ENCODE results near the gene PGM1. TPM values are rescaled to one million over a fixed set of nuclear protein-coding genes. Genes with fewer than 3 reads are reported as not detected.

The PGM1 gene
- polyA plus RNA-seq, 1 donor from 2014 or later, result 24.7 TPM

DNA sequence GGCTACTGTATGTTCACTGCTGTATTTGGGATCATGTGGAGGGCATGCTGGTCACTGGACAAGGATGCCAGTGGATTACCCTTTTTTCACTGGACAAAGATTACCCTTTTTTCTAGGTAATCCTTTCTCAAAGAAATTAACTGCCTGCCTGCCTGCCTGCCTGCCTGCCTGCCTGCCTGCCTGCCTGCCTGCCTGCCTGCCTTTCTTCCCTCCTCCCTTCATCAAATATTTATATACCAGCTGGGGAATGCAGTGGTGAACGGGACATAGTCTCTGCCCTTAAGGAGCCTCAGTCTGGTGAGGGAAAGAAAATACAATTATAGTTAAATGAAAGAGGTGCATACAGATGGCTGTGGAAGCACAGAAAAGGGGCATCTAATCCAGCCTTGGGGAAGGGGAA is 85.0 kb downstream of the PGM1 start:
- Mint-ChIP-seq H3K27me3 (peaks cover 2% of the 10 kb centered on the region), H3K36me3 (peaks cover 5% of the 10 kb centered on the region), H3K27ac (no peak overlapping the region), H3K9me3 (peaks cover 2 to 9% (median 7%) of the 10 kb centered on the region in 3 donors), H3K4me3 (no peak overlapping the region), H3K4me1 (no peaks in the 10 kb centered on the region)

DNA sequence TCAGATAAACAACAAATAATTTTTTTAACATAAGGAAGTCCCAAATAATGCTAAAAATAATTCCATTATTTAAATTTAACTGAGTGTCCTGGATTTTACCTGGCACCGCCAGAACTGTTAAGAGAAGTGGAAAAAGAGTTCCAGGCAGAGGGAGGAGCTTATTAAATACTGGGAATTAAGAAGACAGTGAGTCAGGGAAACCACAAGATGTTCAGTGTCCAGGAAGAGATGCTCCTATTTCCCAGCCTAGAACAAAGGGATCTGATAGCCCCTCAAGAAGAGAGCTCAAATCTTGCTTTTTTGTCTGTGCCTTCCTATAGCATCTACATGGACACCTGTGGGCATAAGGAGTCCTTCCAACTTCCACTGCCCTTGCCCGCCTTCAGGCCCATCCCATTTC is 85.9 kb downstream of the PGM1 start:
- Mint-ChIP-seq H3K27ac (no peak overlapping the region), H3K4me3 (peak overlapping the region in 1 of 4 donors; percentile 52), H3K27me3 (peaks cover 2% of the 10 kb centered on the region), H3K9me3 (peaks cover 2 to 9% (median 7%) of the 10 kb centered on the region in 3 donors), H3K36me3 (peaks cover 5% of the 10 kb centered on the region), H3K4me1 (no peaks in the 10 kb centered on the region)

DNA sequence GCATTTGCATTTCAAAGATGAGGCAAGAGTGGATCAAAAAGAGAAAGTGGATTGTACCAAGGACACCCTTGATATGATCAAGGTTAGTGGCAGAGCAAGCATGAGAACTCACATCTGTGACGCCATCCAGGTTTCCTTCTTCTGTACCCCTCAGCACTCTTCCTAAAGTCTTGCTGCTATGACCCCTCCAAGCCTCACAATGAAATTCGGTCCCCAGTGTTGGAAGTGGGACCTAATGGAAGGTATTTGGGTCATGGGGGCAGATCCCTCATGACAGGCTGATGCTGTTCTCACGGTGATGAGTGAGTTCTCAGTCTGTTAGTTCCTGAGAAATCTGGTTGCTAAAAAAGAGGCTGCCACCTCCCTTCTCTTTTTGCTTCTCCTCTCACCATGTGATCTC is 86.4 kb downstream of the PGM1 start:
- Mint-ChIP-seq H3K27ac (no peak overlapping the region), H3K4me3 (no peak overlapping the region), H3K4me1 (no peaks in the 10 kb centered on the region), H3K36me3 (peaks cover 5% of the 10 kb centered on the region), H3K9me3 (peaks cover 2 to 9% (median 7%) of the 10 kb centered on the region in 3 donors), H3K27me3 (peaks cover 2% of the 10 kb centered on the region)

DNA sequence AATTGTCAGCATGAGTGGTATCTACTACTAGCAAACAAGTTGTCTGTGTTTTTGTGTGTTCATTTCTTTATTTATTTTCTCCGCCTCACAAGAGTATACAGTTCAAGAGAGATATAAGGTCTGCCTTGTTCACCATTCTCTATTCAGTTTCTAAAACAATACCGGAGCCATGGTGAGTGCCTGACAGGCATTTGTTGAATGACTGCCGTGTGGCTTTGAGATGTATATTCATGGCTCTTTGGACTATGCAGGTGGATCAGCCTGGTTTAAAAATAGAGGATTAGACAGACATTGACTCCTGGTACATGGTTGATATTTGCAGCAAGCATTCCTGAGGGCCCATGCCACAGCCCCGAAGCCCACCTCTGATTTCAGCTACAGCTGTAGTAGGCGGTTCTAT is 89.7 kb downstream of the PGM1 start:
- Mint-ChIP-seq H3K27ac (no peak overlapping the region), H3K36me3 (peaks cover 5% of the 10 kb centered on the region), H3K9me3 (peaks cover 2 to 9% (median 4%) of the 10 kb centered on the region in 3 donors)

DNA sequence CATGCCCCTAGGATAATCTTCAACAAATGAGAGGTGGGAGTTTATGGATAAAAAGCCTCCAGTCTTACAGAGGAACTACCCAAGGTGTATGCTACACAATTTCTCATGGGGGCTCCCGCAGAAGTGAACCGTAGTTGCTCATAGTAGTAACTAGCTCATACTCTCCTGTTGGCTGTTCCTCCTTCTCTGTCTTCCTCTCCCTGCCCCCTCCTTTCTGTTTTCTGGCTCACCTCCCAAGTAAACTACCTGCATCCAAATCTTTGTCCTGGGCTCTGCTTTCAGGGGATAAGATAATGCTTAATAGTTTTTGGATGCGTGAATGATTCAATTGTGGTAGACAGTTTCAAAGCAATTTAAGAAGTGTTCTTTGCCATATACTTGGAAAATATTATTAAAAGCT is 90.5 kb downstream of the PGM1 start:
- Mint-ChIP-seq H3K4me1 (no peaks in the 10 kb centered on the region), H3K36me3 (peaks cover 5% of the 10 kb centered on the region), H3K27me3 (no peaks in the 10 kb centered on the region), H3K27ac (no peak overlapping the region), H3K4me3 (no peak overlapping the region), H3K9me3 (peaks cover 2 to 9% (median 2%) of the 10 kb centered on the region in 3 donors)

More for the DNA sequence above, 89.7 kb downstream of the PGM1 start:
- no peaks in the 10 kb centered on the region for H3K27me3 Mint-ChIP-seq
- no peaks in the 10 kb centered on the region for H3K4me1 Mint-ChIP-seq
- H3K4me3 Mint-ChIP-seq, result no peak overlapping the region

DNA sequence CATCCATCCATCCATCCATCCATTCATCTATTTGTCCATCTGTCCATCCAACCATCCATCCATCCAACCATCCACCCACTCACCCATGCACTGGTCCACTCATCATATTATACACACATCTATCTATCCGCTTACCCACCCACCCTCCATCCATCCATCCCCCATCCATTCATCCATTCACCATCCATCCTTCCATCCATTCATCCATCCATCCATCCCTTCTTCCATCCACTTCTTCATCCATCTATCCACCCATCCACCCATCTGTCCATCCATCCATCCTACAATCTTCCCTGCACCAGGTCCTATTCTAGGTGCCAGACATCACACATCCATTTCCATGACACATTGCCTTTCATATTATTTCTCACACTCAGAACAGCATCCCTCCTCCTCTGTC is 93.5 kb downstream of the PGM1 start:
- H3K4me1 Mint-ChIP-seq, result no peaks in the 10 kb centered on the region
- H3K4me3 Mint-ChIP-seq, result no peak overlapping the region
- H3K27ac Mint-ChIP-seq, result no peak overlapping the region
- no peaks in the 10 kb centered on the region for H3K9me3 Mint-ChIP-seq
- H3K27me3 Mint-ChIP-seq, result no peaks in the 10 kb centered on the region
- H3K36me3 Mint-ChIP-seq, result no peaks in the 10 kb centered on the region

DNA sequence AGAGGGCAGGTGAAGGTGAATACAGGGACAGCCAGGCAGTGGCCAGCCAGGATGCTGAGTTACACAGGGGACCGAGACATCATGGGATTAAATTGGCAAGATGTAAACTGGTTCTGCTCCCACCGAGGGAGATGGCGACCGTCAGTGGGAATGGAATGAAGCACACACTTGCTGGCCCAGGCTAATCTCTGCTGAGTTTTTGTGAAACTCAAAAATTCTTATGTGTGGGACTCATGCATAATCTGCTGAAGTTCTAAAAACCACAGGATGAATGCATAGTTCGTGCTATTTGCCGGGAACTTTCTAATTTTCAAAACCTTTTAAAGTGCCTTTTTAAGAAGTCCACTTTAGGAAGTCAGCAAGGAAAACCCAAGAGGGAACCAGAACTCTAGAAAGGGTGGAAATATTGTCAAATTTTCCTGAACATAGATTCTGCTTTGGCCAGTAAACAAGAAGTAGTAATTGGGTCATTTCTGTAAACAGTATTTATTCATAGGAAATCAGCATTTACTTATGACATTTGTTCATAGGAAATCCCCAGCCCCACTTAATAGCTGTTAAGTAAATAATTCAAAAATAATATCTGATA is 95.2 kb downstream of the PGM1 start:
- Mint-ChIP-seq H3K4me3 (no peak overlapping the region), H3K27me3 (no peaks in the 10 kb centered on the region), H3K27ac (no peak overlapping the region), H3K9me3 (no peaks in the 10 kb centered on the region), H3K4me1 (no peaks in the 10 kb centered on the region), H3K36me3 (no peaks in the 10 kb centered on the region)

DNA sequence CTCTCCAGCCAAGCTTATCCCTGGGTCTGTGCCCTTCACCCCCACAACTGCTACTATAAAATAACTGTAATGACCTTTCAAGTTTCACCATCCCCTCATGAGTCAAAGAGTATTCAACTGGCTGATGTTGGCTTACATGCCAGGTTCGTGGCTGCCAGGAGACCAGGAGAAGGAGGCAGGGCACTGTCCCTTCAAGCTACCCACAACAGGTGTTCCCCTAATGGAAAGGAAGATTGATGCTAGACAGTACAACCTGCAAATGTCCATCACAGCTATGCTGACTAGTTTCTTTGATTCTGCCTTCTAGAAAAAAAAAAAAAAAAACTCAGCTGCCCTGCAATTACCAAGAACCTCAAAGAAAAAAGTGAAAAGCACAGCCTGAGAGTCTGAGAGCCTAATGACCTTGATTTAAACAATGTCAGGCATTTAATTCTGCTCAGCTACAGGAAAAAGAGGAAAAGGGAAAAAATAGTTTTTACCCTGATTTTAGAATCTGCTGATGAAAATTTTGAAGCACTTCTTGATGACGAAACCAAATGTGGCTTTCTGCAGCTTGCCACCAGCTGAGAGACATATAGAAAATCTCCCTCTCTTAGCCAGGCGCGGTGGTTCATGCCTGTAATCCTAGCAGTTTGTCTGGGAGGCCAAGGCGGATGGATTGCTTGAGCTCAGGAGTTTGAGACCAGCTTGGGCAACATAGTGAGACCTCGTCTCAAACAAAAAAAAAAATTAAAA is 97.9 kb downstream of the PGM1 start:
- H3K9me3 Mint-ChIP-seq, result no peaks in the 10 kb centered on the region
- no peaks in the 10 kb centered on the region for H3K27me3 Mint-ChIP-seq
- no peak overlapping the region for H3K4me3 Mint-ChIP-seq
- peaks cover 0 to 2% (median 0%) of the 10 kb centered on the region in 3 donors for H3K4me1 Mint-ChIP-seq
- no peak overlapping the region for H3K27ac Mint-ChIP-seq
- no peaks in the 10 kb centered on the region for H3K36me3 Mint-ChIP-seq

DNA sequence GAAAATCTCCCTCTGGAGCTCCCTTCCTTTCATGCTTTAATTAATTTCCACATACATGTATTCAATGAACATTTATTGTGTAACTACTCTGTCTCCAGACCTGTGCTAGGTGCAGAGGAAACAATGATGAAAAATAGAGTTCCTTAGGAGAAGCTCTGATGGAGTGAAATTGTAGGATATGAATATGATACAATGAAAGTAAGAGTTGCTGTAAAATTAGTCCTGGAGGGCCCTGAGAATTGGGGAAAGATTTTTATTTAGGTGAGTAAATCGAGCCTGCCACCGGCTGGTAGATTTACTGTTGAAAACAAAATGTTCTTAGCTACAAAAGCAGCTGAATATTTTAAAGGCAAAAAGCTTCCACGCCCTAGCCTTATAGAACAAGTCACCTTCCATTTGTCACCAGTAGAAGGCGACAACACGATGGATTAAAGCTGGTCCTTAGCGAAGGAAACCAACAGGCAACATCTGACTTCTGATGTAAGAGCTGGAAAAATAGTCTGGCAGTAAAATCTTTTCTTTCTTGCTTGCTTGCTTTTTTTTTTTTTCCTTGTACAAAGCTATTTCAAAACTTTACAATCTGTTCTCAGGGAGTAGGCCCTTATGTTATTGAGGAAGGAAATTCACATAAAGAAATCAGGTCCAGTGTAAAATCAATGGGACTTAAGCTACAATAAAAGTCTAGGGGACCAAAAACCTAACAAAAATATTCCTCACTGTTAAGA is 98.7 kb downstream of the PGM1 start:
- no peak overlapping the region for H3K4me3 Mint-ChIP-seq

DNA sequence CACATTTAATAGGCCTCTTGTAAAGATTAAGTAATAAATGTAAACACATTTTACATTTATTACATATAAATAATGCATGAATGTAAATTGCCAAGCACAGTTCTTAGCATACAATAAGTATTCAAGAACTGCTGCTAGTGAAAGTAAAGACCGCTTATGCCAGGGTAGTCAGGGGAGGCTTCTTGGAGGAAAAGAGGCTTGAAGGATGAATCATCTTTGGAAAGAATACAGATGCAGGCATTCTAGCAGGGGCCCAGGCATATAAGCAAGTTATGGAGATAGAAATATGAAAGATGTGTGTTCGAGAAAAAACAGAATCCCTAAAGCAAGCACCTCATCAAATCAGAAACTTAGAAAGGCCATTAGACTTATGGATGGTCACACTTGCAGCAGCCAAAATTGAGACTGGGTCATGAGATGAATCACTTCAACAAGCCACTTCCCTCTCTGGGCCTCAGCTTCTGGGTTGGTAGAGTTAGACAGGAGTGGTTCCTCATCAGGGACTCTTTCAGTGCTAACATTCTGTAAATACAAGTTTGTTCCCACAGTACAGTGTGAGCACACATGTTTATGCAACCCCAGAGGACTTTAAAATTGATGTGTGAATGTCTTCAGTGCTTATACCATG is 100.8 kb downstream of the PGM1 start:
- Mint-ChIP-seq H3K4me3 (no peak overlapping the region), H3K27ac (no peak overlapping the region), H3K36me3 (no peaks in the 10 kb centered on the region), H3K4me1 (peaks cover 0 to 2% (median 0%) of the 10 kb centered on the region in 3 donors), H3K27me3 (no peaks in the 10 kb centered on the region), H3K9me3 (no peaks in the 10 kb centered on the region)

More for the DNA sequence above, 98.7 kb downstream of the PGM1 start:
- H3K27me3 Mint-ChIP-seq, result no peaks in the 10 kb centered on the region
- no peaks in the 10 kb centered on the region for H3K36me3 Mint-ChIP-seq
- H3K4me1 Mint-ChIP-seq, result peaks cover 0 to 2% (median 0%) of the 10 kb centered on the region in 3 donors
- H3K27ac Mint-ChIP-seq, result no peak overlapping the region
- no peaks in the 10 kb centered on the region for H3K9me3 Mint-ChIP-seq

DNA sequence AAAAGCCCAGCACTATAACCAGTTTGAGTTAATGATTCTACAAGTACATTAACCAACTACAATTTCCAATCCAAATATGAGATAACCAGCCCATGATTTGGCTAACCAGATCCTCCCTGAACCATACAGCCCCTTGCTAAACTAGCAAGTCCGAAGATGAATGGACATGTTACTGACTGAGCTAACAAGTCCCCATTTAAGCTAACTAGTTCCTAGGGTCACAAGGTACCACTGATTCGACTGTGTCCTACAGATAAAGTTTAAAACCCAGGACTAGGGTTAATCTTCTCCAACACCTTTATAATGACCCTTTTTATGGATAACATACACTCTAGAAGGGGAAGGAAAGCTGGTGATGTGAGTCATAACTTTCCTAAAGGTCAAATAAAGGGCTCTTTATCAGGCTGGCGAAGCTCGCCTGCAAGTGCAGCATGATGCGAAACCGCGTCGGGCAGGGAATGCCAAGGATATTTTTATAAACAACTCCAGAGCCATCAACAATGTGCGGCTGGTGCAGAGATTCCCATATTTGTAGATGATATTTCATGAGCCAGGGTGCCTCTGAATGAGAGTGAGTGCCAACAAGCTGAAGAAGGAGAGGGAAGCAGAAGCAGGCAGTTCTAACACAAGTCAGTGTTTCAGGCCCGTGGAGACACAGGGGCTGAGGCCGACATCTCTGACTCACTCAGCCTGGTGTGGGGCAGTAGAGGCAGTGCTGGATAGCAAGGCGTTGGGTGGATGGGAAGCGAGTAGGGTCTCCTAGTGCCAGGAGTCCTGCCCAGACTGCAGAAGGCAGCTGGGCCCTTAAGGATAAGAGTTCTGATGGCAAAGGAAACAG is 105.0 kb downstream of the PGM1 start:
- Mint-ChIP-seq H3K36me3 (no peaks in the 10 kb centered on the region), H3K27me3 (peaks cover 1% of the 10 kb centered on the region), H3K4me3 (no peak overlapping the region), H3K27ac (no peak overlapping the region), H3K9me3 (no peaks in the 10 kb centered on the region), H3K4me1 (peaks cover 0 to 3% (median 0%) of the 10 kb centered on the region in 3 donors)

DNA sequence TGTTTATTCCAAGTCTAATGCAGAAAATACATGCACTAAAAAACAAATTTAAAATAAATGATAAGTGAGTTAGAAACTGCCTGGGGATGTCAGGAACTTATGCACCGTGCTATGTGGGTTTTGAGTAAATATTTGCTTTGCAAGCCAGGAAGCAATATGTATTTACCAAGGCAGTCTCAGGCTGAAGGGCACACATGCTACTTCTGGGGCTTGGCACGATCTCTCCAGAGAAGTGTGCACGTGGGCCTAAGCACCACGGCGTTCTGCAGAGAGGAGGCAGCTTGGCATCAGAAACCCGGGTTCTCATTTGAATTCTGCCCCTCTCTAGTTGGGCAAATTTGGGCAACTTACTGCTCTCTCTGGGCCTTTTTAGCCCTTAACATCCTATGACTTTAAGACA is 108.0 kb downstream of the PGM1 start:
- no peak overlapping the region for H3K4me3 Mint-ChIP-seq
- peaks cover 0 to 1% (median 0%) of the 10 kb centered on the region in 3 donors for H3K4me1 Mint-ChIP-seq
- no peak overlapping the region for H3K27ac Mint-ChIP-seq
- no peaks in the 10 kb centered on the region for H3K9me3 Mint-ChIP-seq
- H3K27me3 Mint-ChIP-seq, result peaks cover 5% of the 10 kb centered on the region
- H3K36me3 Mint-ChIP-seq, result no peaks in the 10 kb centered on the region

DNA sequence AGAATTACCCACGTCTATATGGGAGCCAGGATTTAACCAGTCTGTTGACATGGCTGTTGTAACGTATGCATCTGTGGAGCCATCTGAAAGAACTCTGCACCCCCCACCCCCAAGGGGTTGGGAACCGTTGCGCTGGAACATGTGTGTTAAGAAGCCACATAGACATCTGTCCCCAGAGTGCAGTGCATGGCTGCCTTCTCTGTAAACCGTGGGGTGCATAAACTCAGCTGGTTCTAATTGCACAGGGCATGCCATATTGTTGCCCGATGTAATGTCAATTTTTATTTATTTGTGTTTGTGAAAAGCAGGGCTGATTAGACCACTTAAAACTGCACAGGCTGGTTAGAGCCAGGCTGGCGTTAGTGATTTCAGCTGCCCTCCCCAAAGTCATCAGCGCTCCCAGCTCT is 110.5 kb downstream of the PGM1 start:
- Mint-ChIP-seq H3K27ac (no peak overlapping the region), H3K36me3 (no peaks in the 10 kb centered on the region), H3K27me3 (peaks cover 8% of the 10 kb centered on the region), H3K4me3 (no peak overlapping the region), H3K9me3 (no peaks in the 10 kb centered on the region), H3K4me1 (peaks cover 0 to 1% (median 0%) of the 10 kb centered on the region in 3 donors)

DNA sequence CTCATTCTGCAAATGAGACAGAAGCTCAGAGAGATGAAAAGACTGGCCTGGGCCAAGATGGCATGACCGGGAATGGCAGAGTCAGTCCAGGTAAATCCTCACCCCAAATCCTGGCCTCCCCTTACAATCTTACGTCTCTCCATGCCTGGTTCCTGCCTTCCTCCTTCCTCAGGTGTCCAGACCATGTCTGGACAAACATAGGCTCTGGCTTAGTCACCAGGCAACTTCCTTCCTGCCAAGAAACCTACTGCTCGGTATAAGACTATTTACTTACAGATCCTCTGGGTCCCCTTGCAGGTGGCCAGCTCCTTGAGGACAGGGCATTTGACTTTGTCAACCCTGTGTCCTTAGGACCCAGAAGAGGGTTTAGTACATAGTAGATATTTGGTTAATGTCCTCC is 111.2 kb downstream of the PGM1 start:
- no peak overlapping the region for H3K4me3 Mint-ChIP-seq
- H3K4me1 Mint-ChIP-seq, result peaks cover 0 to 1% (median 0%) of the 10 kb centered on the region in 3 donors
- no peaks in the 10 kb centered on the region for H3K36me3 Mint-ChIP-seq
- H3K27ac Mint-ChIP-seq, result no peak overlapping the region
- H3K9me3 Mint-ChIP-seq, result no peaks in the 10 kb centered on the region
- H3K27me3 Mint-ChIP-seq, result peaks cover 8% of the 10 kb centered on the region

All from IgD-negative memory B cell (primary cell).